Parathyroid adenoma (tissue), 2 donors: Measurements from ENCODE around the gene MEX3A.

Experiments
- H2AFZ ChIP-seq: fragments of 300-600 bp; sonication (generic); one replicate; pipeline ENCODE4 v1.7.0; 2017; ENCODE audit warnings: antibody characterized with exemption, mild to moderate bottlenecking
- H3K27ac ChIP-seq: fragments of 300-600 bp; sonication (generic); one replicate; pipeline ENCODE4 v1.7.0; 2017
- H3K27me3 ChIP-seq: fragments of 300-600 bp; sonication (generic); one replicate; pipeline ENCODE4 v1.7.0; 2017; ENCODE audit warnings: low read length; ENCODE audit not compliant: control insufficient read depth, insufficient read depth
- H3K36me3 ChIP-seq: fragments of 300-600 bp; sonication (generic); one replicate; pipeline ENCODE4 v1.7.0; 2017; ENCODE audit warnings: low read length; ENCODE audit not compliant: control insufficient read depth, insufficient read depth
- H3K4me1 ChIP-seq: fragments of 300-600 bp; sonication (generic); one replicate; pipeline ENCODE4 v1.7.0; 2017; ENCODE audit warnings: control low read depth
- H3K4me2 ChIP-seq: fragments of 300-600 bp; sonication (generic); one replicate; pipeline ENCODE4 v1.7.0; 2017; ENCODE audit warnings: low read length
- H3K4me3 ChIP-seq: fragments of 300-600 bp; sonication (generic); one replicate; pipeline ENCODE4 v1.7.0; 2017; ENCODE audit warnings: low read depth, low read length
- H3K79me2 ChIP-seq: fragments of 300-600 bp; sonication (generic); one replicate; pipeline ENCODE4 v1.7.0; 2017; ENCODE audit warnings: control low read depth
- H3K9ac ChIP-seq: fragments of 300-600 bp; sonication (generic); one replicate; pipeline ENCODE4 v1.7.0; 2017; ENCODE audit warnings: mild to moderate bottlenecking
- H3K9me3 ChIP-seq: fragments of 300-600 bp; sonication (generic); one replicate; pipeline ENCODE4 v1.7.0; 2017; ENCODE audit warnings: low read length; ENCODE audit not compliant: control insufficient read depth
- CTCF ChIP-seq: fragments of 300-600 bp; sonication (generic); IDR thresholded peaks from one replicate; pipeline ENCODE4 v1.7.0; 2017; ENCODE audit warnings: antibody characterized with exemption, mild to moderate bottlenecking
- donor health status: primary hyperparathyroidism.

MEX3A gene

GRCh38 chr1:156099282-156099681, 17.0 kb upstream of the MEX3A start:
- Histone ChIP-seq H3K4me1 (peaks cover 6% of the 10 kb centered on the region), H3K4me3 (no peak overlapping the region), H3K4me2 (no peak overlapping the region), H3K36me3 (no peaks in the 10 kb centered on the region), H3K27ac (no peak overlapping the region), H3K27me3 (no peaks in the 10 kb centered on the region), H3K9ac (no peak overlapping the region), H3K9me3 (no peaks in the 10 kb centered on the region), H3K79me2 (no peaks in the 10 kb centered on the region), H2AFZ (no peak overlapping the region)
- TF ChIP-seq CTCF = no peak

GRCh38 chr1:156098784-156099183, 16.5 kb upstream of the MEX3A start:
- H3K9me3 ChIP-seq = no peaks in the 10 kb centered on the region
- no peak overlapping the region for H2AFZ ChIP-seq
- H3K4me1 ChIP-seq = peaks cover 2% of the 10 kb centered on the region
- no peaks in the 10 kb centered on the region for H3K36me3 ChIP-seq
- H3K27me3 ChIP-seq = no peaks in the 10 kb centered on the region
- no peak for TF ChIP-seq CTCF
- H3K9ac ChIP-seq = no peak overlapping the region
- H3K79me2 ChIP-seq = no peaks in the 10 kb centered on the region
- no peak overlapping the region for H3K4me2 ChIP-seq
- no peak overlapping the region for H3K4me3 ChIP-seq
- no peak overlapping the region for H3K27ac ChIP-seq

- Histone ChIP-seq H3K9ac (no peak overlapping the region), H3K4me2 (no peak overlapping the region), H3K36me3 (no peaks in the 10 kb centered on the region), H3K27me3 (no peaks in the 10 kb centered on the region), H3K4me1 (no peaks in the 10 kb centered on the region), H2AFZ (no peak overlapping the region), H3K27ac (peak overlapping the region; percentile 29), H3K79me2 (no peaks in the 10 kb centered on the region), H3K9me3 (no peaks in the 10 kb centered on the region), H3K4me3 (no peak overlapping the region)
- TF ChIP-seq CTCF = no peak
Observed at GRCh38 chr1:156097499-156098178, 15.4 kb upstream of the MEX3A start.

- no peak overlapping the region for H3K4me3 ChIP-seq
Observed at GRCh38 chr1:156096640-156097391, 14.6 kb upstream of the MEX3A start.

More at GRCh38 chr1:156096640-156097391, 14.6 kb upstream of the MEX3A start:
- Histone ChIP-seq H3K79me2 (no peaks in the 10 kb centered on the region), H2AFZ (peak overlapping the region; percentile 33), H3K9me3 (no peaks in the 10 kb centered on the region), H3K27me3 (no peaks in the 10 kb centered on the region), H3K27ac (peak overlapping the region; percentile 78), H3K4me2 (no peak overlapping the region), H3K4me1 (no peaks in the 10 kb centered on the region), H3K36me3 (no peaks in the 10 kb centered on the region), H3K9ac (no peak overlapping the region)
- peak; percentile 87 for TF ChIP-seq CTCF
